UCSD-AML1 (cell line): ENCODE measurements around the gene MNAT1.
"Not testable (repeated sequence)": the region's sequence is repeated elsewhere in the genome, so short reads cannot be mapped to it uniquely, and the experiment has no call there.

Experiments
- DNase-seq: peaks from one replicate; lab custom pipeline; 2025; ENCODE audit not compliant: unreplicated experiment; lab: John Stamatoyannopoulos, UW

The MNAT1 gene

DNA sequence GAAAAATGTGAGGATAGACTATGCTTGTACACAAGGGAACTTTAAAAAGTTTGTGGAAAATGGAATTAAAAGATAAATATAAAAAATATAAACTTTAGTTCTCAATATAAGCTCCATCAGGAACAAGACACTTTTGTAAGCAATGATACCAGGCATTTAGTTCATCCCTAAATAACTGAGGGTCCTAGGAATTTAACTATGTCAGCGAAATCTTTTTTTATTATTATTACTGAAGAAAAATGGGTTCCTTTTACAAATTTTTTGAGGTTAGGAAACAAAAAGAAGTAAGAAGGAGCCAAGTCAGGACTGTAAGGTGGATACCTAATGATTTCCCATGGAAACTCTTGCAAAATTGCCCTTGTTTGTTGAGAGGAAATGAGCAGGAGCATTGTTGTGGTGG, 143.6 kb downstream of the MNAT1 start:
- no peak for DNase-seq

GRCh38 chr14:60878536-60878935, 144.0 kb downstream of the MNAT1 start:
- DNase-seq, result no peak

- no peak for DNase-seq
Measured at GRCh38 chr14:60882219-60882618, 147.7 kb downstream of the MNAT1 start.

DNA sequence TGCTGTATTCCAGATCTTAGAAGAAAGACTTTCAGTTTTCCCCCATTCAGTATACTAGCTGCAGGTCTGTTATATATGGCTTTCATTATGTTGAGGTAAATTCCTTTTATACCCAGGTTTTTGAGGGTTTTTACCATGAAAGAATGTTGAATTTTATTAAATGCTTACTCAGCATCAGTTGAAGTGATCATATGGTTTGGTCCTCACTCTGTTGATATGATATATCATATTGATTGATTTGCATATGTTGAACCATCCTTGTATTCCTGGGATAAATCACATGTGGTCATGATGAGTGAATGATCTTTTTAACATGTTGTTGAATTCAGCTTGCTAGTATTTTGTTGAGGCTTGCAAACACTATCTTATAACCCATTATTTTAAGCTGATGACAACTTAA, 149.6 kb downstream of the MNAT1 start:
- DNase-seq, result no peak

GRCh38 chr14:60890636-60891035, 156.1 kb downstream of the MNAT1 start:
- DNase-seq, result not testable (repeated sequence)

DNA sequence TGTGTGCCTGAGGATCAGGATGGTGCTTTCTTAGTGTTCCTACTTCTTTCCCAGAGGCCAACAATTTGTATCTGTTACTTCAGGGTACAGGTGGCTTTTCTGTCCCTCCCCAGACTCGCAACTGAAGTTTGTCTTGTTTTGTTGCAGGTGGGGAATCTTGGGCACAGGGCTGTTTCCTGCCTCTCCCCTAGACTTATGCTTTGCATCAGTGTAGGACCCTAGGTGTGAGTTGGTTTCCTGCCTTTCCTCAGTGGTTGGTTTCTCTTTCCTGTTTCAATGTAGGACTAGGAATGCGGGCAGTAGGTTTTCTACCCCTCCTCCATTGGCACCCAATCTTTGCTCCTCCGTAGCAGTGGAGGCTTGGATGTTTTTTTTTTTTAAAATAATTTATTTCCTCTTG, 159.3 kb downstream of the MNAT1 start:
- DNase-seq, result peak; percentile 11

DNA sequence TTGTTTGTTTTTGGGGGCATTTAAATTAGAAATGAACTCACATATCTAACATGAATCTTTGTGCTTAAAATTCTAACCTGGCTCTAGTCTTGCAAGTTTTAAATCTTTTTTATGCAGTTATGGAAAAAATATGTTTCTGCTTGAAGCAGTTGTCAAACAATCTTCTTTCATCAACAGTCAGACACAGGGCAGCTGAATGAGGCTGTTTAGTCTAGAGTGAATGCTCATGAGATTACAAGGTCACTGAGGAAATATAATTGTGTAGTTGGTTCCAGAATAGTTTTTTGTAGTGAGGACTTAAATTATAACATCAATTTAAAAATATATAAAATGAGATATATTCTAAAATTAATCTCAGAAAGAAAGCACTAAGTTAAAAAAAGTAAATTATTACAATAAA, 169.8 kb downstream of the MNAT1 start:
- DNase-seq, result no peak

- no peak for DNase-seq
Measured at GRCh38 chr14:60905923-60906322, 171.4 kb downstream of the MNAT1 start.

GRCh38 chr14:60915781-60916180, 181.2 kb downstream of the MNAT1 start:
- no peak for DNase-seq

GRCh38 chr14:60922050-60922449, 187.5 kb downstream of the MNAT1 start:
- no peak for DNase-seq

- no peak for DNase-seq
Measured at GRCh38 chr14:60925286-60925685, 190.7 kb downstream of the MNAT1 start.

- DNase-seq, result no peak
Measured at GRCh38 chr14:60926002-60926401, 191.4 kb downstream of the MNAT1 start.

DNA sequence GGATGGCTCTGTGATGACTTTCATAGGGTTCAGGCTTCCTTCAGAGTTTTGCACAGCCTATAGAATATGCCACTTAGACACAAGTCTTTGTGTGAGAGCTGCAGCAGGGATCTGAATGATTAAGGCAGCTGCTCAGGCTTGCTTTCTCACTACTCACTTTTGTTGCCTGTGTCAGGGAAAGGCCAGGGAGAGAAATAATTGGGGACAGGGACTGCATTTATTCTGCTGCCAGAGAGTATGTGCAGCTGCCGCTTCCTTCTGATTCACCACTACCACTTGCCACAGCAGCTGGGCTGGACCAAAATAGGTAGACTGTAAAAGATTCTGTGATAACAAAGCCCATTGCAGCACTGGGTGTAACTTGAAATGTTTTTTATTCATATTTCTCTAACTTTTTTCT, 196.7 kb downstream of the MNAT1 start:
- DNase-seq, result no peak

- no peak for DNase-seq
Measured at GRCh38 chr14:60933920-60934655, 199.5 kb downstream of the MNAT1 start.

GRCh38 chr14:60935319-60935718, 200.8 kb downstream of the MNAT1 start:
- no peak for DNase-seq

- no peak for DNase-seq
Measured at GRCh38 chr14:60943637-60944032, 209.1 kb downstream of the MNAT1 start.

DNA sequence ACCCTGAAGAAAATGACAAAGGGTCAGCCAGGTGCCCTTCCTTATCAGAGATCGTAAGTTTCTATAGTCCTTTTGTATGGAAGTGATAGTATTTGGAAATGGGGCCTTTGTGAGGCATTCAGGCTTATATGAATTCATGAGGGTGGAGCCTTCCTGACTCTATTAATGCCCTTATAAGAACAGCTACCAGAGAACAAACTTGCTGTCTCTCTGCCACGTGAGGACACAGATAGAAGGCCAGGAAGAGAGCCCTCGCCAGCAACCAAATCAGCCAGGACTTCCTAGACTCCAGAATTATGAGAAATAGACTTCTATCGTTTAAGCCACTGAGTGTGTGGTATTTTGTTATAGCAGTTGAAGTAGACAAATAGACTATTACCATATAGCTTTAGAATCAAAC, 209.6 kb downstream of the MNAT1 start:
- no peak for DNase-seq

- DNase-seq, result no peak
Measured at GRCh38 chr14:60945984-60946383, 211.4 kb downstream of the MNAT1 start.

GRCh38 chr14:60946773-60947172, 212.2 kb downstream of the MNAT1 start:
- DNase-seq, result no peak

DNA sequence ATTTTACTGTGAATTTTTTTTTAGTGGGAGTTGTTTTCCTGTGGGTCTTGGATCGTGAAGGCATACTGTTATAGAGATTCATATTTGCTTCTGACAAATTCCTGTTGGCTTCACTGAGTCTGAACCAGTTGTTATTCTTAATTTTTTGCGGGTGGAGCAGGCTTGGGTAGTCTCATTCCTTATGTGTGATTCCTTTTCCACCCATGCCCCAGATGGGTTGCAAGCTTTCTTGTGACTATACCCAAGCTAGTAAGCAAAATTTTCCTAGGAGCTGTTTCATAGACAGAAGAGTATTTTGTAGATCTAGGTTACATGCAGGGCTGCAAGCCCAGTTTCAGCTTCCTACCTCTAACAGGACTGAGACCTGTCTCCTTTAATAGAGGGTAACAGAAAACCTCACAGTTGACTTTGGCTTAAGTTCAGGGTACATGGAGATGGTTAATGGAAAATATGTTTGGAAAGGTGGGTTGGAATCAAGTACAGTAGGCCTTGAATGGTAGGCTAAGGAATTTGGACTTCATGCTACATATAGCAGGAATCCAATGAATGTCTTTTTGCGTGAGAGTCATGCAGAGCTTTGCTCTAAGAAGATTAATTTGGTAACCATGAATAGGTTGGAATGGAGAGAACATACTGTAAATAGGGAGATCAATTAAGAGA, 217.3 kb downstream of the MNAT1 start:
- DNase-seq, result no peak

GRCh38 chr14:60956202-60956601, 221.6 kb downstream of the MNAT1 start:
- no peak for DNase-seq

GRCh38 chr14:60956632-60957031, 222.1 kb downstream of the MNAT1 start:
- no peak for DNase-seq

DNA sequence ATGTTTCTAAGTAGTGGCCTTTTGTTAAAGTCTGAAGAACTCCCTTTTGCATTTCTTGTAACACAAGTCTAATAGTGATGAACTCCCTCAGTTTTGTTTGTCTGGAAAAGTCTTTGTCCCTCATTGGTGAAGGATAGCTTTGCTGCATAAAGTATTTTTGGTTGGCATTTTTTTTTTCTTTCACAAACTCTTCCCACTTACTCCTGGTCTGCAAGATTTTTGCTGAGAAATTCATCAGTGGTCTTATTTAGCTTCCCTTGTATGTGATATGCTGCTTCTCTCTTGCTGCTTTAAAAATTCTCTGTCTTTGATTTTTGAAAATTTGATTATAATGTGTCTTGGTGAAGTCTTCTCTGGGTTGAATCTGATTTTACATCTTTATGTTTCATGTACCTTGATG, 223.6 kb downstream of the MNAT1 start:
- no peak for DNase-seq
